HUES6 (cell line): ENCODE measurements around the gene TSTD2.

Experiments used
- H3K27ac ChIP-seq: 2 replicates; pipeline ENCODE4 v1.7.0; 2013; ENCODE audit warnings: low read depth, mild to moderate bottlenecking, low read length, inconsistent platforms
- H3K27me3 ChIP-seq: 2 replicates; pipeline ENCODE4 v1.6.1; 2013; ENCODE audit warnings: low read length; ENCODE audit not compliant: control insufficient read depth, insufficient read depth
- H3K36me3 ChIP-seq: 2 replicates; pipeline ENCODE4 v1.6.1; 2013; ENCODE audit warnings: low read length; ENCODE audit not compliant: control insufficient read depth, insufficient read depth
- H3K4me1 ChIP-seq: 2 replicates; pipeline ENCODE4 v1.6.1; 2013; ENCODE audit warnings: low read length; ENCODE audit not compliant: control insufficient read depth, insufficient read depth
- H3K4me3 ChIP-seq: 2 replicates; pipeline ENCODE4 v1.5.1; 2013; ENCODE audit warnings: low read depth, low read length
- H3K9ac ChIP-seq: one replicate; pipeline ENCODE4 v1.6.1; 2013; ENCODE audit warnings: mild to moderate bottlenecking, low read length
- H3K9me3 ChIP-seq: 2 replicates; pipeline ENCODE4 v1.6.1; 2013; ENCODE audit warnings: low read depth, low read length; ENCODE audit not compliant: control insufficient read depth, insufficient read depth

TSTD2 gene

GRCh38 chr9:97561501-97561900 lies 71.7 kb downstream of the TSTD2 start:
- Histone ChIP-seq H3K9me3 (no peaks in the 10 kb centered on the region), H3K9ac (no peak overlapping the region), H3K27ac (no peak overlapping the region), H3K4me1 (peaks cover 23% of the 10 kb centered on the region), H3K27me3 (no peaks in the 10 kb centered on the region), H3K36me3 (no peaks in the 10 kb centered on the region), H3K4me3 (no peak overlapping the region)

GRCh38 chr9:97560851-97561250 lies 72.3 kb downstream of the TSTD2 start:
- no peaks in the 10 kb centered on the region for H3K9me3 ChIP-seq
- H3K4me3 ChIP-seq, result no peak overlapping the region
- H3K27ac ChIP-seq, result no peak overlapping the region
- H3K36me3 ChIP-seq, result no peaks in the 10 kb centered on the region
- no peak overlapping the region for H3K9ac ChIP-seq
- H3K27me3 ChIP-seq, result no peaks in the 10 kb centered on the region
- H3K4me1 ChIP-seq, result peaks cover 23% of the 10 kb centered on the region

- no peak overlapping the region for H3K9ac ChIP-seq
- no peaks in the 10 kb centered on the region for H3K36me3 ChIP-seq
- H3K9me3 ChIP-seq, result no peaks in the 10 kb centered on the region
- H3K4me1 ChIP-seq, result peaks cover 20% of the 10 kb centered on the region
- no peak overlapping the region for H3K27ac ChIP-seq
- H3K27me3 ChIP-seq, result no peaks in the 10 kb centered on the region
- H3K4me3 ChIP-seq, result no peak overlapping the region
These were observed 73.0 kb downstream of the TSTD2 start for GRCh38 chr9:97560154-97560553.

- Histone ChIP-seq H3K9me3 (no peaks in the 10 kb centered on the region), H3K4me1 (peaks cover 11% of the 10 kb centered on the region), H3K9ac (no peak overlapping the region), H3K27ac (no peak overlapping the region), H3K27me3 (no peaks in the 10 kb centered on the region), H3K4me3 (no peak overlapping the region), H3K36me3 (no peaks in the 10 kb centered on the region)
These were observed 74.1 kb downstream of the TSTD2 start for GRCh38 chr9:97559111-97559514.

- Histone ChIP-seq H3K9me3 (no peaks in the 10 kb centered on the region), H3K9ac (no peak overlapping the region), H3K27me3 (no peaks in the 10 kb centered on the region), H3K36me3 (no peaks in the 10 kb centered on the region), H3K27ac (no peak overlapping the region), H3K4me3 (no peak overlapping the region), H3K4me1 (peaks cover 8% of the 10 kb centered on the region)
These were observed 74.5 kb downstream of the TSTD2 start for GRCh38 chr9:97558701-97559101.

GRCh38 chr9:97557606-97558095 lies 75.5 kb downstream of the TSTD2 start:
- H3K9ac ChIP-seq, result no peak overlapping the region
- H3K9me3 ChIP-seq, result no peaks in the 10 kb centered on the region
- no peak overlapping the region for H3K27ac ChIP-seq
- H3K4me3 ChIP-seq, result no peak overlapping the region
- no peaks in the 10 kb centered on the region for H3K27me3 ChIP-seq
- peaks cover 8% of the 10 kb centered on the region for H3K4me1 ChIP-seq
- H3K36me3 ChIP-seq, result no peaks in the 10 kb centered on the region

- no peaks in the 10 kb centered on the region for H3K27me3 ChIP-seq
- H3K36me3 ChIP-seq, result no peaks in the 10 kb centered on the region
- H3K9me3 ChIP-seq, result no peaks in the 10 kb centered on the region
- H3K27ac ChIP-seq, result no peak overlapping the region
- no peak overlapping the region for H3K9ac ChIP-seq
- peaks cover 8% of the 10 kb centered on the region for H3K4me1 ChIP-seq
- H3K4me3 ChIP-seq, result no peak overlapping the region
These were observed 76.2 kb downstream of the TSTD2 start for GRCh38 chr9:97556721-97557605.

- Histone ChIP-seq H3K27me3 (no peaks in the 10 kb centered on the region), H3K9ac (no peak overlapping the region), H3K36me3 (no peaks in the 10 kb centered on the region), H3K4me3 (no peak overlapping the region), H3K9me3 (no peaks in the 10 kb centered on the region), H3K4me1 (peaks cover 8% of the 10 kb centered on the region), H3K27ac (no peak overlapping the region)
These were observed 77.0 kb downstream of the TSTD2 start for GRCh38 chr9:97556036-97556720.

GRCh38 chr9:97555164-97555563 lies 78.0 kb downstream of the TSTD2 start:
- no peak overlapping the region for H3K27ac ChIP-seq
- H3K4me1 ChIP-seq, result peaks cover 8% of the 10 kb centered on the region
- no peaks in the 10 kb centered on the region for H3K36me3 ChIP-seq
- H3K4me3 ChIP-seq, result no peak overlapping the region
- no peaks in the 10 kb centered on the region for H3K9me3 ChIP-seq
- no peak overlapping the region for H3K9ac ChIP-seq
- H3K27me3 ChIP-seq, result no peaks in the 10 kb centered on the region

- Histone ChIP-seq H3K27me3 (no peaks in the 10 kb centered on the region), H3K9me3 (no peaks in the 10 kb centered on the region), H3K9ac (no peak overlapping the region), H3K36me3 (no peaks in the 10 kb centered on the region), H3K4me1 (peaks cover 8% of the 10 kb centered on the region), H3K4me3 (no peak overlapping the region), H3K27ac (no peak overlapping the region)
These were observed 78.5 kb downstream of the TSTD2 start for GRCh38 chr9:97554566-97555075.

GRCh38 chr9:97553841-97554240 lies 79.3 kb downstream of the TSTD2 start:
- no peaks in the 10 kb centered on the region for H3K9me3 ChIP-seq
- H3K4me3 ChIP-seq, result no peak overlapping the region
- H3K27me3 ChIP-seq, result no peaks in the 10 kb centered on the region
- no peaks in the 10 kb centered on the region for H3K36me3 ChIP-seq
- H3K4me1 ChIP-seq, result peaks cover 8% of the 10 kb centered on the region
- H3K9ac ChIP-seq, result no peak overlapping the region
- H3K27ac ChIP-seq, result no peak overlapping the region
